ENCODE measurements around the gene DNAL1. TPM values are rescaled to one million over a fixed set of nuclear protein-coding genes. Genes with fewer than 3 reads are reported as not detected.

DNAL1 gene
- total RNA-seq, 1 experiment from 2014 or later: 14.6 TPM

- CTCF ChIA-PET: interaction anchor here (1.2 to 6.2 kb wide), 5 partner anchors 9 to 138 kb away, joined by 3 to 59 read pairs (median 4); no protein-coding TSS in a partner anchor
- H3K36me3 ChIP-seq (ENCODE audit: control insufficient read depth in 1 of 2, insufficient read depth in 2 of 2, low read length in 2 of 2): peaks cover 13 to 21% of the 10 kb centered on the region in 2 experiments; a peak in 3 of 4 replicates
These were observed 87.2 kb downstream of the DNAL1 start for GRCh38 chr14:73732006-73732405.

GRCh38 chr14:73736842-73737241 lies 92.1 kb downstream of the DNAL1 start:
- intact Hi-C loops (cut with micrococcal nuclease): no loop called here
- Histone ChIP-seq H3K9me3 (ENCODE audit: control insufficient read depth in 1 of 2, insufficient read depth in 1 of 2, low read depth in 1 of 2, low read length in 2 of 2) (no peaks in the 10 kb centered on the region), H3K9ac (ENCODE audit: low read length) (no peak overlapping the region), H3K9me2 (ENCODE audit: insufficient read depth) (no peaks in the 10 kb centered on the region), H3K27me3 (ENCODE audit: insufficient read depth, low read length) (no peaks in the 10 kb centered on the region), H2AFZ (ENCODE audit: low read depth, low read length, poor library complexity, severe bottlenecking) (no peak overlapping the region), H3K36me3 (ENCODE audit: control insufficient read depth in 1 of 2, insufficient read depth in 2 of 2, low read length in 2 of 2) (peaks cover 14 to 18% of the 10 kb centered on the region in 2 experiments; a peak in 3 of 4 replicates), H4K20me1 (ENCODE audit: insufficient read depth) (peaks cover 3% of the 10 kb centered on the region; the same call in 1 of the 2 replicates), H3K27ac (ENCODE audit: low read depth, low read length) (no peak overlapping the region), H3K4me1 (ENCODE audit: control insufficient read depth in 1 of 2, insufficient read depth in 2 of 2, low read length in 2 of 2) (peaks cover 23 to 26% of the 10 kb centered on the region in 2 experiments), H3K4me3 (replicated peaks in 1 of 2; ENCODE audit: low read depth in 1 of 2, low read length in 2 of 2) (no peak overlapping the region), H3K4me2 (ENCODE audit: low read length) (no peak overlapping the region), H3K79me2 (ENCODE audit: insufficient read depth, low read length) (peaks cover 32% of the 10 kb centered on the region)
- no peak for DNase-seq (ENCODE audit: low read depth, low spot score)
- BruUV-seq (replicated peaks): no TSS peak
- RAD21 ChIA-PET (ENCODE audit: low non-redundant PET in 1 of 2, low total read pairs in 2 of 2, uncharacterized antibody in 2 of 2, unreplicated experiment in 2 of 2): no interaction called here
- ATAC-seq: no peak
- POLR2A ChIA-PET: interaction anchor here (0.6 kb wide), 1 partner anchor 102 kb away, joined by 3 read pairs; no protein-coding TSS in a partner anchor
- no peak for TF ChIP-seq CEBPB (IDR thresholded peaks at IDR 0.05; ENCODE audit: low read depth)
- CTCF ChIA-PET: interaction anchor here (1.0 kb wide), 1 partner anchor 8 kb away, joined by 3 read pairs; no protein-coding TSS in a partner anchor

More at GRCh38 chr14:73732006-73732405, 87.2 kb downstream of the DNAL1 start:
- BruUV-seq (replicated peaks): no TSS peak
- Histone ChIP-seq H3K4me3 (replicated peaks in 1 of 2; ENCODE audit: low read depth in 1 of 2, low read length in 2 of 2) (no peak overlapping the region), H3K27ac (ENCODE audit: low read depth, low read length) (no peak overlapping the region), H3K79me2 (ENCODE audit: insufficient read depth, low read length) (peaks cover 3% of the 10 kb centered on the region; the same call in 1 of the 2 replicates), H3K27me3 (ENCODE audit: insufficient read depth, low read length) (no peaks in the 10 kb centered on the region), H3K9me2 (ENCODE audit: insufficient read depth) (no peaks in the 10 kb centered on the region), H3K4me2 (ENCODE audit: low read length) (no peak overlapping the region), H4K20me1 (ENCODE audit: insufficient read depth) (no peaks in the 10 kb centered on the region; the same call in 1 of the 2 replicates), H3K9me3 (ENCODE audit: control insufficient read depth in 1 of 2, insufficient read depth in 1 of 2, low read depth in 1 of 2, low read length in 2 of 2) (no peaks in the 10 kb centered on the region), H2AFZ (ENCODE audit: low read depth, low read length, poor library complexity, severe bottlenecking) (no peak overlapping the region), H3K9ac (ENCODE audit: low read length) (no peak overlapping the region), H3K4me1 (ENCODE audit: control insufficient read depth in 1 of 2, insufficient read depth in 2 of 2, low read length in 2 of 2) (peaks cover 3 to 9% of the 10 kb centered on the region in 2 experiments; a peak in 3 of 4 replicates)
- no peak for TF ChIP-seq CEBPB (IDR thresholded peaks at IDR 0.05; ENCODE audit: low read depth)
- no peak for TF ChIP-seq SP1 (IDR thresholded peaks at IDR 0.05; ENCODE audit: low read depth)
- TF ChIP-seq YY1 (IDR thresholded peaks at IDR 0.05; ENCODE audit: extremely low read depth, insufficient replicate concordance, low read depth, low read length): no peak
- no peak for TF ChIP-seq TCF7L2 (IDR thresholded peaks at IDR 0.05; ENCODE audit: borderline replicate concordance, extremely low read depth, insufficient read depth, insufficient read length)
- ATAC-seq (no peak), DNase-seq (ENCODE audit: low read depth, low spot score) (no peak)
- intact Hi-C loops (cut with micrococcal nuclease): no loop called here
- POLR2A ChIA-PET: interaction anchor here (1.8 kb wide), 1 partner anchor 26 kb away, joined by 4 read pairs; no protein-coding TSS in a partner anchor
- RAD21 ChIA-PET (ENCODE audit: low non-redundant PET in 1 of 2, low total read pairs in 2 of 2, uncharacterized antibody in 2 of 2, unreplicated experiment in 2 of 2): interaction anchor here in 1 of 2 experiments (0.6 to 0.9 kb wide), 2 partner anchors 28 to 90 kb away, joined by 3 read pairs; a partner anchor contains a TSS
